Mammary epithelial cell (primary cell): Measurements from ENCODE around the gene PER3.

Experiments used
- EZH2 ChIP-seq: IDR thresholded peaks from 2 replicates; pipeline ENCODE4 v1.6.1; 2012; ENCODE audit warnings: low read length, inconsistent platforms, borderline replicate concordance
- TF ChIP-seq, protein P1 (sequence below), 2 donors: IDR thresholded peaks in 1 of 2; conservative IDR thresholded peaks in 1 of 2; 2 replicates each; pipeline ENCODE4 v1.5.1; 2011 to 2012; ENCODE audit warnings: inconsistent platforms in 2 of 2, low read length in 2 of 2, mild to moderate bottlenecking in 2 of 2, control low read depth in 1 of 2, low read depth in 1 of 2; ENCODE audit not compliant: insufficient read depth in 1 of 2; ENCODE audit errors: extremely low read depth in 1 of 2

DNA sequence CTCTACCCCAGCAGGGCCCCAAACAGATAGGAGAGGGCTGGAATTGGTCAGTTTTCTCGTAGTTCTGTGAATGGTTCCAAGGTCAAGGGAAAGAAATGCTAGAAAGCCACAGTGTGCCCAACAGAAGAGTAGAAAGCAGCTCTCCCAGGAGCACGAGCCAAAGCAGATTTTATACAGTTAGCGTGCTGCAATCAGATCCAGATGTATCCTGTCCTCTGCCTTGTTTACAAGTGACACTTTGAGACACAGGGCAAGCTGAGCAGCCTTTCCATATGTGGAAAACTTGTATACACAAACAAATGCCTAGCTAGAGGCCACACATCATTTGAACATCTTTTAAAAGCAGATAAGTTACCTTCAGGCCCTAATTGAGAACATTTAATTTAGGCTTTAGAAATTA lies 6.5 kb upstream of the PER3 start:
- TF ChIP-seq EZH2: no peak
- TF ChIP-seq, protein P1, sequence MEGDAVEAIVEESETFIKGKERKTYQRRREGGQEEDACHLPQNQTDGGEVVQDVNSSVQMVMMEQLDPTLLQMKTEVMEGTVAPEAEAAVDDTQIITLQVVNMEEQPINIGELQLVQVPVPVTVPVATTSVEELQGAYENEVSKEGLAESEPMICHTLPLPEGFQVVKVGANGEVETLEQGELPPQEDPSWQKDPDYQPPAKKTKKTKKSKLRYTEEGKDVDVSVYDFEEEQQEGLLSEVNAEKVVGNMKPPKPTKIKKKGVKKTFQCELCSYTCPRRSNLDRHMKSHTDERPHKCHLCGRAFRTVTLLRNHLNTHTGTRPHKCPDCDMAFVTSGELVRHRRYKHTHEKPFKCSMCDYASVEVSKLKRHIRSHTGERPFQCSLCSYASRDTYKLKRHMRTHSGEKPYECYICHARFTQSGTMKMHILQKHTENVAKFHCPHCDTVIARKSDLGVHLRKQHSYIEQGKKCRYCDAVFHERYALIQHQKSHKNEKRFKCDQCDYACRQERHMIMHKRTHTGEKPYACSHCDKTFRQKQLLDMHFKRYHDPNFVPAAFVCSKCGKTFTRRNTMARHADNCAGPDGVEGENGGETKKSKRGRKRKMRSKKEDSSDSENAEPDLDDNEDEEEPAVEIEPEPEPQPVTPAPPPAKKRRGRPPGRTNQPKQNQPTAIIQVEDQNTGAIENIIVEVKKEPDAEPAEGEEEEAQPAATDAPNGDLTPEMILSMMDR (conservative IDR thresholded peaks at IDR 0.05 in 1 of 2, IDR thresholded peaks at IDR 0.05 in 1 of 2; ENCODE audit: extremely low read depth in 1 of 2, insufficient read depth in 1 of 2, low read depth in 1 of 2, low read length in 2 of 2): no peak
